HepG2 (cell line): Measurements from ENCODE around the gene CNTROB. TPM values are rescaled to one million over a fixed set of nuclear protein-coding genes. Genes with fewer than 3 reads are reported as not detected.

Experiments used
- ARID2 ChIP-seq: sonication (generic); formaldehyde crosslinking; IDR thresholded peaks from 2 replicates; pipeline ENCODE4 v1.8.1; 2022; ENCODE audit warnings: mild to moderate bottlenecking, missing genetic modification reagents, borderline replicate concordance
- ELF3 ChIP-seq: IDR thresholded peaks from 2 replicates; pipeline ENCODE4 v1.6.1; 2016; ENCODE audit warnings: missing genetic modification reagents, missing compliant biosample characterization
- FOXK1 ChIP-seq: sonication (generic); formaldehyde crosslinking; IDR thresholded peaks from 2 replicates; pipeline ENCODE4 v1.4.0; 2020; ENCODE audit warnings: low read depth, missing genetic modification reagents, borderline replicate concordance
- HCFC1 ChIP-seq: fragments of 150-350 bp; IDR thresholded peaks from 2 replicates; pipeline ENCODE4 v1.6.1; 2014; ENCODE audit warnings: low read depth, low read length
- PBX2 ChIP-seq: IDR thresholded peaks from 2 replicates; pipeline ENCODE4 v1.6.1; 2016; ENCODE audit warnings: control low read depth
- POLR2AphosphoS2 ChIP-seq: IDR thresholded peaks from 2 replicates; pipeline ENCODE4 v1.6.1; 2011; ENCODE audit warnings: low read depth, low read length, improper control_type of control experiment
- PRDM10 ChIP-seq: sonication (generic); formaldehyde crosslinking; IDR thresholded peaks from 2 replicates; pipeline ENCODE4 v1.4.0; 2020; ENCODE audit warnings: low read depth, missing genetic modification reagents
- REPIN1 ChIP-seq: sonication (generic); formaldehyde crosslinking; IDR thresholded peaks from 2 replicates; pipeline ENCODE4 v1.8.0; 2022; ENCODE audit warnings: missing genetic modification reagents, low read depth, mild to moderate bottlenecking, borderline replicate concordance
- SALL2 ChIP-seq: sonication (generic); formaldehyde crosslinking; IDR thresholded peaks from 2 replicates; pipeline ENCODE4 v1.8.1; 2023; ENCODE audit warnings: mild to moderate bottlenecking, missing genetic modification reagents, inconsistent platforms
- ZNF253 ChIP-seq: sonication (generic); formaldehyde crosslinking; IDR thresholded peaks from 2 replicates; pipeline ENCODE4 v1.8.0; 2022; ENCODE audit warnings: mild to moderate bottlenecking, missing genetic modification reagents, borderline replicate concordance
- ZNF407 ChIP-seq: sonication (generic); formaldehyde crosslinking; IDR thresholded peaks from one replicate; pipeline ENCODE4 v1.5.1; 2020; ENCODE audit warnings: mild to moderate bottlenecking, missing genetic modification reagents; ENCODE audit errors: not compliant biosample characterization
- ZNF564 ChIP-seq: sonication (generic); formaldehyde crosslinking; IDR thresholded peaks from 2 replicates; pipeline ENCODE4 v1.8.1; 2023; ENCODE audit warnings: mild to moderate bottlenecking, missing genetic modification reagents
- ZNF567 ChIP-seq: sonication (generic); formaldehyde crosslinking; IDR thresholded peaks from 2 replicates; pipeline ENCODE4 v1.8.1; 2023; ENCODE audit warnings: mild to moderate bottlenecking, missing genetic modification reagents, borderline replicate concordance
- ZNF740 ChIP-seq: sonication (generic); formaldehyde crosslinking; IDR thresholded peaks from 2 replicates; pipeline ENCODE4 v1.4.0; 2020; ENCODE audit warnings: missing genetic modification reagents
- ZNF780A ChIP-seq: sonication (generic); formaldehyde crosslinking; IDR thresholded peaks from 2 replicates; pipeline ENCODE4 v1.8.0; 2022; ENCODE audit warnings: mild to moderate bottlenecking, missing genetic modification reagents, moderate library complexity
- polyA plus RNA-seq, 8 experiments: library from polyadenylated mRNA; depleted of rRNA in 3 of 8; stranded (reverse) in 7 of 8; unstranded in 1 of 8; fragments of >200 nt; fragmentation: Illumina TruSeq in 4 of 8; extraction: Trizol in 4 of 8; gene quantifications; 2 replicates each; pipeline versions ENCODE4 v1.2.1 to v1.2.3, GENCODE V29; 2011 to 2016; ENCODE audit warnings: low read depth in 4 of 8, missing spikeins in 1 of 8, mixed read lengths in 1 of 8; ENCODE audit not compliant: insufficient read depth in 1 of 8
- total RNA-seq, 5 experiments: library from RNA; depleted of rRNA; stranded (reverse); fragments of >200 nt; fragmentation: Illumina TruSeq; extraction: Trizol; gene quantifications; 2 replicates each; pipeline ENCODE4 v1.2.3, GENCODE V29; 2016; ENCODE audit warnings: low read depth in 1 of 5

Gene CNTROB
- total and polyA plus RNA-seq, 2 of the 13 experiments (the other 11 are each of a cell fraction or from before 2014, with no cell fraction given) = 21.2 to 24.1 TPM

DNA sequence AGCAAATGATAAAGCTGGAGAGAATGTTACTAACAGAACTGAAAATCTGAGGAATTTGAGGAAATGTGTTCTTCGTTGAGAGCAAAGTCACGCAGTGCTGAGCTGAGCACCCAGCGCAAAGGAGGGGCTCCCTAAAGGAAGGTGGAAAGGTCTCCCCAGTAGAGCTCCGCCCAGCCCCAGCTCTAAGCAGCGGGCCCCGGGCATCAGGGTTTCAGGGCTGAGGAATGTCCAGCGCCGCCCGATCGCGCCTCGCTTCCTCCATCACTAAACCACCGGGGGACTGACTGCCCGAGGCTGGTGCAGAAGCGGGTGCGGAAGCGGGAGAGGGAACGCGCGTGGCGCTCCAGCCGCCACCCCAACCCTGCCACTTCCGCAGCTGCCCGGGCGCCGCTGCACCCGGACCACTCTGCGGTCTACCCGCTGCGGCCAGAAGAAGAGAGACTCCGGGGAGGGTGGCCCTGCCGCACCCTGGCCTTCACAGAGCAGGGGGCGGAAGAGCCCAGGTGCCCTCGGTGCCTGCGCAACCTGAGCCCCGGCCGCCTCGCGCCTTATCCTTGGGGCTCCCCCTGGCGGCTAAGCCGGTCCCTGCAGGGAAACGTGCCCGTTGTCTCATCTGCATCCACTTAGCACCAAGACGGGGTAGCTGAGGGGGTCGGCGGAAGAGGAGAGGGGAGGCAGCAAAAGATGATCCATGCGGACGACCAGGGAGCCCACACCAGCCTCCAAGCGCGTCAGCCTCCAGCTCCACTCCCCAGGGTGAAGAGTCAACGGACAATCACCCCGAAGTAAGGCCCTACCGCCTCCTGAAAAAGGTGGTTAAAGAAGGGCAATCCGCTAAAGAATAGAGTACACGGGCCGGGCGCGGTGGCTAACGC lies 58.0 kb downstream of the CNTROB start (continued):
- TF ChIP-seq ARID2 (CRISPR knock-in tag) (no peak), ZNF567 (CRISPR knock-in tag) (no peak), FOXK1 (CRISPR knock-in tag) (no peak), ZNF780A (no peak), POLR2AphosphoS2 (no peak), SALL2 (CRISPR knock-in tag) (no peak), PBX2 (CRISPR knock-in tag) (no peak), HCFC1 (no peak), REPIN1 (CRISPR knock-in tag) (peak; percentile 64; the same call in 1 of the 2 replicates), ZNF564 (CRISPR knock-in tag) (no peak), PRDM10 (CRISPR knock-in tag) (no peak), ELF3 (0 out of 2 replicates have a peak, but pooled peaks have one; percentile 15), ZNF740 (CRISPR knock-in tag) (no peak), ZNF407 (CRISPR knock-in tag) (no peak), ZNF253 (CRISPR knock-in tag) (no peak)
